GM19397 (cell line): ENCODE measurements around the gene MYO5B.

Experiments used
- ATAC-seq: cut with Tn5 transposase; IDR thresholded peaks from one replicate; pipeline ENCODE4 v1.9.1; 2021; ENCODE audit warnings: mild to moderate bottlenecking, moderate library complexity; ENCODE audit not compliant: unreplicated experiment

MYO5B gene

GRCh38 chr18:49862656-49863385 lies 332.1 kb downstream of the MYO5B start:
- ATAC-seq: no peak

- ATAC-seq: no peak
Observed at GRCh38 chr18:49861659-49862058, 333.3 kb downstream of the MYO5B start.

- ATAC-seq: no peak
Observed at GRCh38 chr18:49859725-49860124, 335.2 kb downstream of the MYO5B start.

DNA sequence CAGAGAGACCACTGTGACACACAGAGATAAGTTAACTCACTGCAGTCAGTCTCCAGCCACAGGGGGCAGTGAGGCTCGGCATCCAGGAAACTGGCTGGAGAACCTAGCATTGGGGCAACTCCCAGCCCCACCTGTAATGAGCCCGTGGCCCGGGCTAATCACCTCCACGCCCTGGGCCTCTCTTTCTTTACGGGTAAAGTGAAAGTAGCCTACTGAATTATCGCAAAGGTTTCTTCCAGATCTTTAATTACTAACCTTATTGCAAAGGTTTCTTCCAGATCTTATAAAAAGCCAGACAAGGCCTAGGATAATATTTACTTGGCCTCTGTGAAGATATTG lies 336.0 kb downstream of the MYO5B start:
- no peak for ATAC-seq

GRCh38 chr18:49858309-49859020 lies 336.5 kb downstream of the MYO5B start:
- ATAC-seq: no peak

DNA sequence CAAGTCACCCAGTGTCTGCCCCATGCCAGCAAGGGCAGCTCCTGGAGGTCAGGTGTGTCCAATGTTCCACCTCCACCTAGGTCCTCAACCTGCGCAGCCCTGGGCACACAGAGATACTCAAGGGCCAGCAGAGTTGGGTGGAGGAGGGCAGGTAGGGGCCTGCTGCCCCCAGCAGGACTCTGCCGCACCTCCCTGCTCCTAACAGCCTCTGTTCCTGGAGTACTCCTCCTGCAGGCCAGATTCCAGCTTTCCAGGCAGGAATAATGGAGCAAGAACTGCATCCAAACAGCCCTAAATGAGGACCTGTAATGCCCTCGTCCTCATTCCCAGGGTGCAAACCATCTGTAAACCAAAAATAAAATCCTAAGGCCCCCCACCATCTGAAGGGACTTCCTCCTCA lies 337.2 kb downstream of the MYO5B start:
- no peak for ATAC-seq

DNA sequence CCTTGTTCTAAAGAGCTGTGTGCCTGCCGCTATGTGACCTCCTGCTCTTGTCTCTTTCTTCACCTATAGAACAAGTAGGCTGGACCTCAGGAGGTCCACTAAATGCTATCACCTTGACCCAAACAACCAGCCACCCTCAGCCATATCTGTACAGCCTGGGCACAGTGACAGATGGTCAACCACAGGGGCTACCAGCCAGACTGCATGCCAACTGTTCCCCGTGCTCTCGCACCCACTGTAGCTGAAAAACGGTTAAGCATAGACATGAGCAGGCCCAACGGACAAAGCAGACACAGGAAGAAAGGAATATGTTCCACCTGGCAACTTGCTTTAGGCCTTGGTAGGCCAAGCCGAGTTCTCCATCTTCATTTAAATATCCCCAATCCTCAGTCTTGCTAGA lies 338.5 kb downstream of the MYO5B start:
- ATAC-seq: no peak

- ATAC-seq: no peak
Observed at GRCh38 chr18:49855711-49856415, 339.1 kb downstream of the MYO5B start.

- no peak for ATAC-seq
Observed at GRCh38 chr18:49854681-49855080, 340.3 kb downstream of the MYO5B start.

DNA sequence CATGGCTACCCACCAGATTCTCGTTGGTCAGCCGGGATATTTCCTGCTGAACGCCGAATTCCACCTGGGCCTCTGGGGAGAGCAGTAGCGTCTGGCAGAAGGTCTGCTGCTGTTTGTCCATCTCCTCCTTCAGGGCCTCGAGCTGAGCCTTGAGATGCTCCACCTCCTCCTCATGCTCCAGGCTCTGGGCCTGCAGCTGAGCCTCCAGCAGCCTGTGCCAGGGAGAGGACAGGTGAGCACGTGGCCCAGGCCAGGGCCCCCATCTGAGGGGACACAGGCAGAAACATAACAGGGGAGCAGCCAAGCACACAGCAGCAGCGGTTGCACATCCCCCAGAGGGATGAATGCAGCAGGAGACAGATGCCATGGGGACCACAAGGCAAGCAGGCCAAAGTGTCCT lies 341.5 kb downstream of the MYO5B start:
- ATAC-seq: no peak

DNA sequence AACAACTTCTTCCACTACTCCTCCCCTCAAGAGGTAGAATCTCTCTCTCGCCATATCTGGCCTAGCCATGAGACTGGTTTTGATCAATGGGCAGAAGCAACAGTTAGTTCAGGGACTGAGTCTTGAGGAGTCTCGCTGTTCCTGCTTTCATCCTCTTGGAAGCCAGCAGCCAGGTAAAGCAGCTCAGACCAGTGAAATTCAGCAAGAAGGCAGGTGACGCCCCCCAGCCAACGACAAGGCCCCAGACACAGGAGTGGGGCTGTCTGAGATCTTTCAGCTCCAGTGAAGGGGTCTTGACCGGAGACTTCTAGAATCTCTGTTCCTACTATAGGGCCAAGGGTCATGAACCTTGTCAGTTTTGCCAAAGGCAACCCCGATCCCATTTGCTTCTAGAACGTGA lies 341.9 kb downstream of the MYO5B start:
- no peak for ATAC-seq

GRCh38 chr18:49851624-49852023 lies 343.3 kb downstream of the MYO5B start:
- no peak for ATAC-seq

DNA sequence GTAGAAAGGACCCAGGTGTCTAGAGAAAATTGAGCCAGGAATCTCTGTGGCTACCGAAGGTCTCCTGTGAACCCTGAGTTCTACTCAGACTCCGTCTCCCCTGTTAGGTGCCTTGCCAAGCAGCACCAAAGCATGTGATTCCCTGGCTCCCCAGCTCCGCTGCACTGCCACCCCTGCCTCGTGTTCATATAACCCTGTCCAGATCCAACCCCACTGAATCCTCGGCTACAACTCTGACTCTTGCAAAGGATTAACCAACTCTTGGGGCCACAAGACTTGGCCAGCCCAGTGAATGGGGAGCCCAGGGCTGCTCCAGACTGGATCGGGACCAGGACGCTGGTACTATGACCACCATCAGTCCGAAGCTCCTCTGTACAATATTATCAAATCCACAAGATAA lies 344.3 kb downstream of the MYO5B start:
- ATAC-seq: no peak

DNA sequence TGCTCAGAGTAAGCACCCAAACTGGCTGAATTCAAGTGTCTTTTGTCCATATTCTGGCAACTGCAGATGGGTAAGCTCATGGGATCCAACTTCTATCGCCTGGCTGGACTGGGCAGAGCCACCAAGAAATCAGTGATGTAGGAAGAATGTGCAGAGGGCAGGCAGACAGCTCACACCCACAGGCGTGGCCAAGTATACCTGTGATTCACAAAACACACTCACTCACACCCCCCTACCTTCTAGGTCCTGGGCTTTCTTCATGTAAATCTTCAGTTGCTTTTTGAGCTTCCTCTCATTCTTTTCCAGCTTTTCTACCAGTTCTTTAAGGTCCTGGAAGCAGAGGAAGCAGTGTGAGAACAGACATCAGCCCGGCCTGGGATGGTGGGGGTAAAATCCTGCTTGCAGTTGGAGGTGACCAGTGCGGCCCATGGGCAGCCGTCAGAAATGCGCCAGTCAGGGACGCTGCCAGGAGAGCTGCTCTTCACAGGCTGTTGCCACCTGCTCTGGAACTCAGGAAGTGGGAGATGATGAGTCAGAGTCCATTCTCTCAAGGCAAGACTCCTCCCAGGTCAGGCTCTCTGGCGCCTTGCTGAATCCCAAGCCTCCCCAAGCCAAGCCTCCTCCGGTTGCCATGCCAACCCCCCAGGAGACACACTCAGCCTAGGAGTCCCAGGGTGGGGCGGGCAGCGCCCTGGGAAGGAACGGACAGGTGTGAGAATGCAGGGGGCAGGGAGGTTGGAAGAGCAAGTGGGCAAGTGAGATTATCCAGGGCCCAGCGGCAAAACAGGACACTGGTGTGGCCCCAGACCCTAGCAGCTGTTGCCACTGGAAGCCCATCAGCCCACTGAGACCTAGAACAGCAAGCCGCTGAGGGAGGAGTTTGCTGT lies 345.4 kb downstream of the MYO5B start:
- ATAC-seq: no peak

DNA sequence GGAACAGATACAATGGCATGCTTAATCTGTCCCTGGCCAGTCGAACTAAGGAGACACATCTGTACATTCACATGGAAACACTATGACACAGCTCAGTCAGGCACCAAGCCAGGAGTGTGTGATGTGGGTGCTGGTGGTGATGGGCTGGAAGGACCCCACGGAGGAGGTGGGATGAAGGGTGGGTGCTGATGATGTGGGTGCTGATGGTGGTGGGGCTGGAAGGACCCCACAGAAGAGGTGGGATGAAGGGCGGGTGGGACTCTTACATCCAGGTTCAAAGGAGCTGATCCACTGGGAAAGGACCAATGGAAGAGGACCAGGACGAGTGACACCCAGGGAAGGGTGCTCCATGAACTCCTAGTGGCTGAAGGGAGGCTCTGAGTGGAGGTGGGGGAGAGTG lies 346.8 kb downstream of the MYO5B start:
- ATAC-seq: no peak

DNA sequence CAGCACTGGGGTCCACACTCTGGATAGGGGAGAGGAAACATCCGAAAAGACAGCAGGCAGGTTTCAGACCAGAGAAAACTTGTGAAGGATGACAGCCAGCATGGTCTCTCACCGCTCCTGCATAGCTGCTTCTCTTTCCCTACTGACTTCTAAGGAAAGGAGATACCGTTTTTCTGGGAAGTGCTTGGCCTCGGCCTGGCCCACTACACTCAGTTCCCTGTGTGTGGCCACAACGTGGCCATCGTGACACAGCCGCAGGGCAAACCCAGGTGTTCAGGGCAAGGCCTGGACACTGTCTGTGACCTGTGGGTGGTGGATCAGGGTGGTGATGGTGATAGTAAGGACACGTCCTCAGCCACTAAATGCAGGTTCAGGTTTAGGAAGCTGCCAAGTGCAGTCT lies 347.4 kb downstream of the MYO5B start:
- no peak for ATAC-seq

GRCh38 chr18:49846718-49847470 lies 348.1 kb downstream of the MYO5B start:
- no peak for ATAC-seq

- ATAC-seq: no peak
Observed at GRCh38 chr18:49846361-49846662, 348.6 kb downstream of the MYO5B start.

- no peak for ATAC-seq
Observed at GRCh38 chr18:49845629-49846360, 349.2 kb downstream of the MYO5B start.

- no peak for ATAC-seq
Observed at GRCh38 chr18:49844903-49845302, 350.0 kb downstream of the MYO5B start.
